ENCODE measurements around the gene CYS1.

DNA sequence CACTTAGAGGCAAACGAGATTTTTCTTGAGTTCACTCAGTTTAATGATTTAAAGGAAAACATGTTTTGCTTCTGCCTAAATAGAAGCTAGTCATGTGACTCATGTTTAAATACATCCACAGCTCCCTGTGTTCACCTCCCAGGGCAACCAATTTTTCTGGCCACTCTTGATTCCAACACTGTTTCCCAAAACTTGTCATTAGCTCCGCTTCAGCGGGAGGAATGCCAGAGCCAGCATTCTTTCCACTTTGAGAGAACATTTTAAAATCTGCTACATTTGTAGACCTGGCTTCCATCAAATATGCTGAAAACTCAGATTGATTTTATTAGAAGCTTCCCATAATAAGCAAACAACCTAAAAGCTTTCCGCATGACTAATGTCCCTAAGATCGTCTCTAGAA is 2.8 kb upstream of the CYS1 start:
- TF ChIP-seq ZNF416 (CRISPR knock-in tag; IDR thresholded peaks at IDR 0.05) (no peak), MAX (CRISPR knock-in tag; IDR thresholded peaks at IDR 0.05) (no peak)
